Posterior vena cava (tissue), 2 donors: ENCODE results near the gene SELENON. TPM values are rescaled to one million over a fixed set of nuclear protein-coding genes. Genes with fewer than 3 reads are reported as not detected.

Experiments
- DNase-seq: peaks from one replicate; pipeline ENCODE4 v3.0.0-alpha.2; 2020; ENCODE audit warnings: low spot score
- intact Hi-C, 2 donors: fragments of 100-400 bp; cut with DNase I; formaldehyde crosslinking; loops; one replicate each; pipeline versions ENCODE4 v1.14.1 to v1.14.2; 2022 to 2023
- long read RNA-seq, 2 donors: library from polyadenylated mRNA; unstranded; transcript quantifications; one replicate each; pipeline ENCODE4 v2.0.0, GENCODE V29; 2020 to 2021
- total RNA-seq, 2 donors: library from RNA; stranded (reverse); fragmentation: NEBNext Ultra II Directional; extraction: Animal tissue kit (Norgen Biotek cat#: 25700); gene quantifications; one replicate each; pipeline ENCODE4 v1.2.1, GENCODE V29; 2021
- donor health status: DM: yes; HTN: yes; CAD: no.
- donor health status: DM: yes; HTN: yes; CAD: no.

SELENON gene, protein sequence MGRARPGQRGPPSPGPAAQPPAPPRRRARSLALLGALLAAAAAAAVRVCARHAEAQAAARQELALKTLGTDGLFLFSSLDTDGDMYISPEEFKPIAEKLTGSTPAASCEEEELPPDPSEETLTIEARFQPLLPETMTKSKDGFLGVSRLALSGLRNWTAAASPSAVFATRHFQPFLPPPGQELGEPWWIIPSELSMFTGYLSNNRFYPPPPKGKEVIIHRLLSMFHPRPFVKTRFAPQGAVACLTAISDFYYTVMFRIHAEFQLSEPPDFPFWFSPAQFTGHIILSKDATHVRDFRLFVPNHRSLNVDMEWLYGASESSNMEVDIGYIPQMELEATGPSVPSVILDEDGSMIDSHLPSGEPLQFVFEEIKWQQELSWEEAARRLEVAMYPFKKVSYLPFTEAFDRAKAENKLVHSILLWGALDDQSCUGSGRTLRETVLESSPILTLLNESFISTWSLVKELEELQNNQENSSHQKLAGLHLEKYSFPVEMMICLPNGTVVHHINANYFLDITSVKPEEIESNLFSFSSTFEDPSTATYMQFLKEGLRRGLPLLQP
- total RNA-seq, result 10 to 100 TPM; 85.7 to 88.0 TPM
- long read RNA-seq, donor 1, full-length matches to known transcripts, result 2 of 20 reads
- long read RNA-seq, donor 1, partial matches to known transcripts, result 17 of 20 reads
- long read RNA-seq, donor 1, other reads (novel, unspliced or antisense), result 1 of 20 reads
- long read RNA-seq, donor 2, partial matches to known transcripts, result 21 of 21 reads
- long read RNA-seq, donor 2, other reads (novel, unspliced or antisense), result 0 of 21 reads

DNA sequence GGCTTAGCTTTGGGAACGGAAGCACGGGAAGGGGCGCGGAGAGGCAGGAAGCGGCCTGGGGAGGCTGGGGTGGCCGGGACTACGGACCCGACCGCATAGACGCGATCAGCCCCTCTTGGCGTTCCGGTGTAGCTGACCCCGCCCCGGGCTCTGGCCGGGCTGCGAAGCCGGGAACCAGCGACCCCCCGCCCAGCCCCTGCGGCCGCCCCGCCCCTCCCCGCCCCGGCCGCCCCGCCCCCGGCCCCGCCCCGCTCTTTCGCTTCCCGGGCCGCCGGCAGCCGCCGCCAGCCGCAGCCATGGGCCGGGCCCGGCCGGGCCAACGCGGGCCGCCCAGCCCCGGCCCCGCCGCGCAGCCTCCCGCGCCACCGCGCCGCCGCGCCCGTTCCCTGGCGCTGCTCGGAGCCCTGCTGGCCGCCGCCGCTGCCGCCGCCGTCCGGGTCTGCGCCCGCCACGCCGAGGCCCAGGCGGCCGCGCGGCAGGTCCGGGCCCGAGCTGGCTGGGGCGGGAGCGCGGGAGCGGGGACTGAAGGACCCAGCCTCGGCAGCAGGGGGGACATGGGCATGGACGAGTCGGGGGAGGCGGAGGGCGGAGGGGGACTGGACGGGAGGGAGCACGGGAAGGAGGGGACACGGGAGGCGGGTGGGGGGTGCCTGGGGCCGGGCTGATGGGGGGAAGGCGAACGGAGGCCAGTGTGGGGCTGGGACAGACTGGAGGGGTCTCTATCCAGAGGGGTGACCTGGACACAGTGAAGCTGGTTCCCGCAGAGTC lies at the start of gene SELENON:
SELENON (plus strand) TSS at position 259 of the 768 bp plus-strand sequence; CDS start at position 297, 38 bp downstream.
- peak; percentile 90 for DNase-seq

GRCh38 chr1:25750923-25751605 lies 48.9 kb upstream of the SELENON start:
- DNase-seq, result no peak
- intact Hi-C loops, result no loop called here

More for the DNA sequence above, at the start of gene SELENON:
- intact Hi-C loops, result loop anchor here (2.0 to 10.0 kb wide), 3 partner anchors 58 to 189 kb away; no protein-coding TSS in a partner anchor

DNA sequence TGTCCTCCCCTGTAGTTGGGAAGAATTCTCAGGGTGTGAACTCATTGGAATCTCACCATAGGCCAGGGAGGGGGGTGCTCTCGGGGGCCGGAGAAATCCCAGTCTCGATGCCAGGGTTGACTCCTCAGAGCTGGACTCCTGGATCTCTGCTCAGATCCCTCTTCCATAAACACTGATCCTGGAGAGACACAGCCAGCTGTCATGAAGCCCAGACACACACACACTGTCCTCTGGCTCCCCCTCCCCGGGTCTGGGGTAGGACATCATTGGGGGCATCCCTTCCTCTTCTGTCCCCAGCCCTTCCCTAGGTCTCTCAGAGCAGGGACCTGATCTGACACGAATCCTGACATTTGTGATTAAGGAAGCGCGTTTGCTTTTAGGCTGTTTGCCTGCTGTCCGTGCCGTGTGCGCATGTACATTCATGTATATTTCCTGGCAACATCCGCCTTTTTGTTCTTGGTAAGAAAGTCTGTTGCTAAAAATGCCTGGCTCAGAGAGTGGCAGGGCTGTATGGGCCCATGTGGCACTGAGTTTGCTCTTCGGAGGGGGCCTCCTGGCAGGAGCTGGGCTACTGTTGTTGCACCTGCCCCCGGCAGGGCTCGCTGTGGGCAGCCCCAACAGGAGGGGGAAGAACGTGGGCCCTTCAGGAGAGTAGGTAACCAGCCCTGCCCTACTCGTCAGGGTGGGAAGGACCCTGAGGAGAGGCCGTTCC lies 45.4 kb upstream of the SELENON start:
- intact Hi-C loops, result no loop called here

DNA sequence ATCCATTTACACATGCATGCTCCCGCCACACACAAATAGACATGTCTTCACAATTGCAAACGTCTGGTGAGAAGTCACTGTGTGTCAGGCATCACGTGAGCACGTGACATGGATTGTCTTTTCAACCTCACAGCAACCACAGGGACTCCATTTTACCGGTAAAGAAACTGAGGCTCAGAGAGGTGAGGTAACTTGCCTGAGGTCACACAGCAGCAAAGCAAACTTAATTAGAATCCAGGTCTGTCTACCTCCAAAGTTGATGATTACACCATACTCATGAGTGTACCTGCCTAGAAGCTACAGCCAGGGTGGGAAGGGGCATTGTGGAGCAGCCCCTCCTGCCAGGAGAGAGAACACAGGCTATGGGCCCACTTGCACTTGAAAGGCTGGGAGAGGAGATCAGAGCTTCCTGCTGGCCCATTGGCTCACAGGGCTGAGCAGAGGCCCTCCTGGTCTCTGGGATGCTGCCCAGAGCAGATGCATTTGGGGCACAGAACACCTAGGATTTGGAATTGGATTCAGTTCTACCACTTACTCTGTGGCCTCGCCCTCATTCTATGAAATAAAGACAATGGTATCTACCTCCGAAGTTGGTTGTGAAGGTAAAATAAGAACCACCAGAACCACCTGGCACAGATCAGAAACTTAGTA lies 44.4 kb upstream of the SELENON start:
- intact Hi-C loops, result no loop called here
- DNase-seq, result no peak

More for the DNA sequence above, 45.4 kb upstream of the SELENON start:
- no peak for DNase-seq

DNA sequence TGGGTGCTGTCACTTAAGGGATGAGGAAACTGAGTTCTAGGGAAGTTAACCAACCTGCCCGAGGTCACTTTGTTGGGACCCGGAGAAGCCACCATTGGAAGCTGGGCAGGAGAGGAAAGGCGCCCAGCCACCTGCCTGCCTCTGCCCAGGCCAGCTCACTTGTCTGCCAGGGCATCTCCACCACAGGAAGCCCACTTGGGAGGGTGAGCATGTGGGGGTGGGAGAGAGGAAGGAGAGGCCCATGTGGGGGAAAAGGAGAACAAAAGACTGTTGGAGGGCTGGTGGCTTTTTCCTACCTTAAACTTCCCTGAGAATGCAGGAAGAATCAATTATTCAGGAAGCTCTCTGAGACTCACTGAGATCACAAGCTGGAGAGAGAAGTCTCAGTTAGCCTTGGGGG lies 43.8 kb upstream of the SELENON start:
- intact Hi-C loops, result no loop called here

GRCh38 chr1:25757151-25757845 lies 42.7 kb upstream of the SELENON start:
- intact Hi-C loops, result no loop called here

More for the DNA sequence above, 43.8 kb upstream of the SELENON start:
- no peak for DNase-seq

GRCh38 chr1:25757846-25758185 lies 42.2 kb upstream of the SELENON start:
- intact Hi-C loops, result no loop called here
- DNase-seq, result no peak

More at GRCh38 chr1:25757151-25757845, 42.7 kb upstream of the SELENON start:
- no peak for DNase-seq

- DNase-seq, result no peak
- intact Hi-C loops, result no loop called here
These were observed 41.4 kb upstream of the SELENON start for GRCh38 chr1:25758466-25759070.

DNA sequence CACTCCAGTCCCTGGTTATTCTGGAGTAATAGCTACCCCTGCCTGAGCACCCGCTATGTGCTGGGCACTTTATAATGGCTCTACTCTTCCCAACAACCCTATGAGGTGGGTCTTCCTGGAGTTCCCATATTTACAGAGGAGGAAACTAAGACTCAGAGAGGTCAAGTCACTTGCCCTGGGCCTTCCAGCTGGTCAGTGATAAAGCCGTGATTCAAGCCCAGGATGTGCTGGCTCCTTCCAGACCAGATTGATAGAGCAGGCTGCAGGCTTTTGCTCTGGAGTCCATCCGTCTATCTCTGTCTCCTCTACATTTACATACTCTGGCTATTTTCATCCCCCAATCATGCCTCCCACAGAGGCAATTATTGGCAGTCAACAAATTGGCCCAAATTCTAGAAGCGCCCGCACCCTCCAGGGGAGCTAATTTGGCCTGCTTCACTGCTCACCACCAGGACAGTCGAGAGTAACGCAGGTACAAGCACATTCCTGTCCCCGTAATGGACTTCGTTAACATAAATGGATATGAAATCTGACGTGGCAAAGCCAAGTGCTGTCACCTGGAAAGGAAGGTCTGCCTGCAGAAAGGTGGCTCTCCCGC lies 39.8 kb upstream of the SELENON start:
- intact Hi-C loops, result no loop called here
- peak; percentile 70 for DNase-seq

GRCh38 chr1:25760871-25761270 lies 39.1 kb upstream of the SELENON start:
- DNase-seq, result no peak
- intact Hi-C loops, result no loop called here

DNA sequence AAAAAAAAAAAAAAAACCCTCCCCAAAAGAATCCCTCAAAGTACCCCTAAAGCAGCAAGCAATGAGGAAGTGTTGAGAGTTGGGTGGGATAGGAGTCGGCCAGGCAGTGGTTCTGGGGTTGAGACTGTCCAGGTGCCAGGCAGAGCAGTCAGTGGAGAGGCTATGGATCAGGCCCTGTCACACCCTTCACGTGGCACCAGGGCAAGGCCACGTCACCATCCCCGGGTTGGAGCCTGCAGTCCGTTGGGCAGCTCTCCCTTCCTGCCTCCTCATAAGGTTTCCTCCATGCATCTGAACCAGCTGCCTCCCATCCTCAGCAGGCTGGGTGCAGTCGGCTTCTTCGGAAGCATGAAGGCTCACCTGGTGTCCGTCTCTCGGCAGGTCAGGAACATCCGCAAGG lies 36.5 kb upstream of the SELENON start:
- no peak for DNase-seq
- intact Hi-C loops, result no loop called here

GRCh38 chr1:25765136-25765922 lies 34.7 kb upstream of the SELENON start:
- intact Hi-C loops, result no loop called here

DNA sequence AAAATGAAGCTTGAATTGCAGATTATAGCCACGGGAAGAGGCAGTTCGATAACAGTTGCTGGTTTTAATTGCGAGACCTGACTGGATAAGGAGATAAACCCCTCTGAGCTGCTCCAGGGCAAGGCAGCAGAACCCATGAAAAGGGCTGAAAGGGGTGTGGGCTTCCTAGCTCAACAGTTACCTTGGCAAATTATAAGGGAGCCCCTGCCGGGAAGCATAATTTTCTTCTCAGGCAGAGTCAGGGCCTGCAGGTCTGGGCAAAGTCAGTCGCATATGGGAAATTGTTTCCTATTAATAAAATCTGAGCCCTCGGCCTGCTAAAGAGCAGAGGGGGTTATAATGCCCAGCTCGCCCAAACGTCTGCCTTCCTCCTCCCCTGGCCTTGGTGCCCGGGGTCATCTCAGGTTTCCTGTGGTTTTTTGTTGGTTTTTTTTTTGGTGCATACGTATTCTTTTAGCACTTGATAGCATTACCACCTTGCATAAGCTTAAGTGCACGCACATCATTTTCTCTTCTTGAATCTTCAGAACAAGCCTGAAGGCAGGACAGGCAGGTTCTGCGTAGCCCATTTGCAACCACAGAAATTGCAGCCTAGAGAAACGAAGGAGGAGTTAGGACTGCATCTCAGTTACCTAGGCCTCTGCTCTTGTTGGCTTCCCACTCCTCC lies 33.9 kb upstream of the SELENON start:
- intact Hi-C loops, result no loop called here

More at GRCh38 chr1:25765136-25765922, 34.7 kb upstream of the SELENON start:
- no peak for DNase-seq

DNA sequence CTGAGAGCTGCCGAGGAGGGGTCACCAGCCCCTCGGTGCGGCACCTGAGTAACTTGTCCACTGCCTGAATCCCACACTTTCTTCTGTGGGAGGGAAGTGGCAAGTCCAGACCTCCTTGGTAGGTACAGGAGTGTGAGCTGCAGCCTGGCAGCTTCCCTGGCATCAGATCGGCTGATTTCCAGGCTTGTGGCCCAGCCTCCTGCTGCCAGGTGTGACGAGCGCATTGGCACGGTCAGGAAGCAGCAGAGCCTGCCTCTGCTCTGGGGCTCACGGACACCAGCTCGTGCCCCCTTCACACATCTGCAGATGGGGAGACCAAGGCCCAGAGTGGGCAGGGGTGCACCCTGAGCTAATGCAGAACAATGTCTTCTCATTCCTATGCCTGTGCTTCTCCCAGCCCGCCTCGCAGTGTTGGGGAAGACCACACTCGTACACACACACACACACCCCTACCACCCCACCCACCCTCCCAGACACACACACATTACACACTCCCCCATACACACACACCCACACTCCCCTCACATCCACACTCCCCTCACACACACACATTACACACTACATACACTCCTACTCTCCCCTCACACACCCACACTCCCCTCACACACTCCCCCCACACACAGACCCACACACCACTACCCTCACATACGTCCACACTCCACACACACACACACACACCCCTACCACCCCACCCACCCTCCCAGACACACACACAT lies 33.1 kb upstream of the SELENON start:
- intact Hi-C loops, result no loop called here

More for the DNA sequence above, 33.9 kb upstream of the SELENON start:
- no peak for DNase-seq

GRCh38 chr1:25767437-25767770 lies 32.6 kb upstream of the SELENON start:
- DNase-seq, result no peak
- intact Hi-C loops, result no loop called here

More for the DNA sequence above, 33.1 kb upstream of the SELENON start:
- no peak for DNase-seq
